Fibroblast of lung (primary cell): ENCODE measurements around the gene GALNT18.

Source experiments
- CTCF ChIP-seq, 2 donors: IDR thresholded peaks in 1 of 2; conservative IDR thresholded peaks in 1 of 2; 1 replicate in 1 of 2; 2 replicates in 1 of 2; pipeline ENCODE4 v1.5.1; 2011 to 2012; ENCODE audit warnings: low read length in 2 of 2, control low read depth in 1 of 2, inconsistent platforms in 1 of 2, low read depth in 1 of 2, mild to moderate bottlenecking in 1 of 2
- EZH2 ChIP-seq: IDR thresholded peaks from 2 replicates; pipeline ENCODE4 v1.5.1; 2012; ENCODE audit warnings: low read length, control low read depth, mild to moderate bottlenecking; ENCODE audit errors: missing control alignments

GRCh38 chr11:11291041-11292015, 330.5 kb downstream of the GALNT18 start:
- TF ChIP-seq CTCF (conservative IDR thresholded peaks at IDR 0.05 in 1 of 2, IDR thresholded peaks at IDR 0.05 in 1 of 2; ENCODE audit: low read depth in 1 of 2, low read length in 2 of 2) (no peak), EZH2 (no peak)
